Measurements from ENCODE around the gene ALB. TPM values are rescaled to one million over a fixed set of nuclear protein-coding genes. Genes with fewer than 3 reads are reported as not detected.

Gene ALB
- total RNA-seq, 1 experiment from 2014 or later: 23.4 TPM

DNA sequence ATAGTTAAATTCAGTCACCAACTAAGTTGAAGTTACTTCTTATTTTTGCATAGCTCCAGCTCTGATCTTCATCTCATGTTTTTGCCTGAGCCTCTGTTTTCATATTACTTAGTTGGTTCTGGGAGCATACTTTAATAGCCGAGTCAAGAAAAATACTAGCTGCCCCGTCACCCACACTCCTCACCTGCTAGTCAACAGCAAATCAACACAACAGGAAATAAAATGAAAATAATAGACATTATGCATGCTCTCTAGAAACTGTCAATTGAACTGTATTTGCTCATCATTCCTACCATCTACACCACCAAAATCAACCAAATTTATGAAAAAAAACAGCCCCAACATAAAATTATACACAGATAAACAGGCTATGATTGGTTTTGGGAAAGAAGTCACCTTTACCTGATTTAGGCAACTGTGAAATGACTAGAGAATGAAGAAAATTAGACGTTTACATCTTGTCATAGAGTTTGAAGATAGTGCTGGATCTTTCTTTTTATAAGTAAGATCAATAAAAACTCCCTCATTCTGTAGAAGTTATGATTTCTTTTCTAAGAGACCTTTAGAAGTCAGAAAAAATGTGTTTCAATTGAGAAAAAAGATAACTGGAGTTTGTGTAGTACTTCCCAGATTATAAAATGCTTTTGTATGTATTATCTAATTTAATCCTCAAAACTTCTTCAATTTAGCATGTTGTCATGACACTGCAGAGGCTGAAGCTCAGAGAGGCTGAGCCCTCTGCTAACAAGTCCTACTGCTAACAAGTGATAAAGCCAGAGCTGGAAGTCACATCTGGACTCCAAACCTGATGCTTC, 7.0 kb downstream of the ALB start:
- TF ChIP-seq ZNF671 (CRISPR knock-in tag; IDR thresholded peaks at IDR 0.05): no peak
- TF ChIP-seq, protein P1, sequence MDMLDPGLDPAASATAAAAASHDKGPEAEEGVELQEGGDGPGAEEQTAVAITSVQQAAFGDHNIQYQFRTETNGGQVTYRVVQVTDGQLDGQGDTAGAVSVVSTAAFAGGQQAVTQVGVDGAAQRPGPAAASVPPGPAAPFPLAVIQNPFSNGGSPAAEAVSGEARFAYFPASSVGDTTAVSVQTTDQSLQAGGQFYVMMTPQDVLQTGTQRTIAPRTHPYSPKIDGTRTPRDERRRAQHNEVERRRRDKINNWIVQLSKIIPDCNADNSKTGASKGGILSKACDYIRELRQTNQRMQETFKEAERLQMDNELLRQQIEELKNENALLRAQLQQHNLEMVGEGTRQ (CRISPR knock-in tag; IDR thresholded peaks at IDR 0.05): no peak
- no peak for TF ChIP-seq ZNF396 (CRISPR knock-in tag; IDR thresholded peaks at IDR 0.05; ENCODE audit: borderline replicate concordance)
- TF ChIP-seq, protein P2, sequence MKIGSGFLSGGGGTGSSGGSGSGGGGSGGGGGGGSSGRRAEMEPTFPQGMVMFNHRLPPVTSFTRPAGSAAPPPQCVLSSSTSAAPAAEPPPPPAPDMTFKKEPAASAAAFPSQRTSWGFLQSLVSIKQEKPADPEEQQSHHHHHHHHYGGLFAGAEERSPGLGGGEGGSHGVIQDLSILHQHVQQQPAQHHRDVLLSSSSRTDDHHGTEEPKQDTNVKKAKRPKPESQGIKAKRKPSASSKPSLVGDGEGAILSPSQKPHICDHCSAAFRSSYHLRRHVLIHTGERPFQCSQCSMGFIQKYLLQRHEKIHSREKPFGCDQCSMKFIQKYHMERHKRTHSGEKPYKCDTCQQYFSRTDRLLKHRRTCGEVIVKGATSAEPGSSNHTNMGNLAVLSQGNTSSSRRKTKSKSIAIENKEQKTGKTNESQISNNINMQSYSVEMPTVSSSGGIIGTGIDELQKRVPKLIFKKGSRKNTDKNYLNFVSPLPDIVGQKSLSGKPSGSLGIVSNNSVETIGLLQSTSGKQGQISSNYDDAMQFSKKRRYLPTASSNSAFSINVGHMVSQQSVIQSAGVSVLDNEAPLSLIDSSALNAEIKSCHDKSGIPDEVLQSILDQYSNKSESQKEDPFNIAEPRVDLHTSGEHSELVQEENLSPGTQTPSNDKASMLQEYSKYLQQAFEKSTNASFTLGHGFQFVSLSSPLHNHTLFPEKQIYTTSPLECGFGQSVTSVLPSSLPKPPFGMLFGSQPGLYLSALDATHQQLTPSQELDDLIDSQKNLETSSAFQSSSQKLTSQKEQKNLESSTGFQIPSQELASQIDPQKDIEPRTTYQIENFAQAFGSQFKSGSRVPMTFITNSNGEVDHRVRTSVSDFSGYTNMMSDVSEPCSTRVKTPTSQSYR (CRISPR knock-in tag; IDR thresholded peaks at IDR 0.05): no peak
- Mint-ChIP-seq H3K9me3 (no peaks in the 10 kb centered on the region), H3K4me1 (peaks cover 13% of the 10 kb centered on the region), H3K4me3 (no peak overlapping the region), H3K36me3 (no peaks in the 10 kb centered on the region), H3K27ac (no peak overlapping the region), H3K27me3 (ENCODE audit: low read depth) (no peaks in the 10 kb centered on the region)
- POLR2A ChIA-PET: no interaction called here
- no peak for DNase-seq (ENCODE audit: low spot score)
- CTCF ChIA-PET: interaction anchor here (1.1 kb wide), 1 partner anchor 78 kb away, joined by 3 read pairs; no protein-coding TSS in a partner anchor
- no peak for ATAC-seq

DNA sequence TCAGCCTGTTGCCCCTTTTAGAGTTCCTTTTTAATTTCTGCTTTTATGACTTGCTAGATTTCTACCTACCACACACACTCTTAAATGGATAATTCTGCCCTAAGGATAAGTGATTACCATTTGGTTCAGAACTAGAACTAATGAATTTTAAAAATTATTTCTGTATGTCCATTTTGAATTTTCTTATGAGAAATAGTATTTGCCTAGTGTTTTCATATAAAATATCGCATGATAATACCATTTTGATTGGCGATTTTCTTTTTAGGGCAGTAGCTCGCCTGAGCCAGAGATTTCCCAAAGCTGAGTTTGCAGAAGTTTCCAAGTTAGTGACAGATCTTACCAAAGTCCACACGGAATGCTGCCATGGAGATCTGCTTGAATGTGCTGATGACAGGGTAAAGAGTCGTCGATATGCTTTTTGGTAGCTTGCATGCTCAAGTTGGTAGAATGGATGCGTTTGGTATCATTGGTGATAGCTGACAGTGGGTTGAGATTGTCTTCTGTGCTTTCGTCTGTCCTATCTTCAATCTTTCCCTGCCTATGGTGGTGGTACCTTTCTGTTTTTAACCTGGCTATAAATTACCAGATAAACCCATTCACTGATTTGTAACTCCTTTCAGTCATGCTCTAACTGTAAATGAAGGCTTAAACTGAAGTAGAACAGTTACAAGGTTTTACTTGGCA, 7.8 kb downstream of the ALB start:
- no peak for ATAC-seq
- no peaks in the 10 kb centered on the region for H3K9me3 Mint-ChIP-seq
- POLR2A ChIA-PET: no interaction called here
- no peak for DNase-seq (ENCODE audit: low spot score)
- no peak overlapping the region for H3K27ac Mint-ChIP-seq
- H3K36me3 Mint-ChIP-seq: no peaks in the 10 kb centered on the region
- no peak overlapping the region for H3K4me3 Mint-ChIP-seq
- CTCF ChIA-PET: interaction anchor here (1.1 kb wide), 1 partner anchor 79 kb away, joined by 3 read pairs; no protein-coding TSS in a partner anchor
- 0 out of 2 replicates have a peak, but pooled peaks have one; percentile 7 for TF ChIP-seq GABPB1 (CRISPR knock-in tag; IDR thresholded peaks at IDR 0.05)
- TF ChIP-seq FOXK1 (CRISPR knock-in tag; IDR thresholded peaks at IDR 0.05): no peak
- TF ChIP-seq SP1 (CRISPR knock-in tag; conservative IDR thresholded peaks at IDR 0.05): no peak
- TF ChIP-seq CBFB (CRISPR knock-in tag; IDR thresholded peaks at IDR 0.05; ENCODE audit: low read depth): no peak
- TF ChIP-seq RELA (CRISPR knock-in tag; IDR thresholded peaks at IDR 0.05; ENCODE audit: borderline replicate concordance): no peak
- no peak for TF ChIP-seq ZNF263 (CRISPR knock-in tag; IDR thresholded peaks at IDR 0.05; ENCODE audit: low read depth)
- TF ChIP-seq, protein P3, sequence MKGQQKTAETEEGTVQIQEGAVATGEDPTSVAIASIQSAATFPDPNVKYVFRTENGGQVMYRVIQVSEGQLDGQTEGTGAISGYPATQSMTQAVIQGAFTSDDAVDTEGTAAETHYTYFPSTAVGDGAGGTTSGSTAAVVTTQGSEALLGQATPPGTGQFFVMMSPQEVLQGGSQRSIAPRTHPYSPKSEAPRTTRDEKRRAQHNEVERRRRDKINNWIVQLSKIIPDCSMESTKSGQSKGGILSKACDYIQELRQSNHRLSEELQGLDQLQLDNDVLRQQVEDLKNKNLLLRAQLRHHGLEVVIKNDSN (CRISPR knock-in tag; IDR thresholded peaks at IDR 0.05): no peak
- no peaks in the 10 kb centered on the region for H3K27me3 Mint-ChIP-seq (ENCODE audit: low read depth)
- peaks cover 13% of the 10 kb centered on the region for H3K4me1 Mint-ChIP-seq

DNA sequence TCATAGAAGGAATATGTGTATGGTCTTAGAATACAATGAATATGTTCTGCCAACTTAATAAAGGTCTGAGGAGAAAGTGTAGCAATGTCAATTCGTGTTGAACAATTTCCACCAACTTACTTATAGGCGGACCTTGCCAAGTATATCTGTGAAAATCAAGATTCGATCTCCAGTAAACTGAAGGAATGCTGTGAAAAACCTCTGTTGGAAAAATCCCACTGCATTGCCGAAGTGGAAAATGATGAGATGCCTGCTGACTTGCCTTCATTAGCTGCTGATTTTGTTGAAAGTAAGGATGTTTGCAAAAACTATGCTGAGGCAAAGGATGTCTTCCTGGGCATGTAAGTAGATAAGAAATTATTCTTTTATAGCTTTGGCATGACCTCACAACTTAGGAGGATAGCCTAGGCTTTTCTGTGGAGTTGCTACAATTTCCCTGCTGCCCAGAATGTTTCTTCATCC, 9.2 kb downstream of the ALB start:
- CTCF ChIA-PET: no interaction called here
- TF ChIP-seq FOXJ3 (CRISPR knock-in tag; IDR thresholded peaks at IDR 0.05; ENCODE audit: borderline replicate concordance) (no peak), ETV6 (CRISPR knock-in tag; IDR thresholded peaks at IDR 0.05) (no peak), NR2C2 (CRISPR knock-in tag; IDR thresholded peaks at IDR 0.05) (no peak), MYBL2 (CRISPR knock-in tag; IDR thresholded peaks at IDR 0.05) (no peak), CREM (CRISPR knock-in tag; IDR thresholded peaks at IDR 0.05) (no peak), ESRRA (CRISPR knock-in tag; IDR thresholded peaks at IDR 0.05; ENCODE audit: borderline replicate concordance) (no peak), ZBTB21 (CRISPR knock-in tag; IDR thresholded peaks at IDR 0.05; ENCODE audit: borderline replicate concordance) (no peak), ZNF121 (CRISPR knock-in tag; IDR thresholded peaks at IDR 0.05) (no peak)
- TF ChIP-seq, protein P4, sequence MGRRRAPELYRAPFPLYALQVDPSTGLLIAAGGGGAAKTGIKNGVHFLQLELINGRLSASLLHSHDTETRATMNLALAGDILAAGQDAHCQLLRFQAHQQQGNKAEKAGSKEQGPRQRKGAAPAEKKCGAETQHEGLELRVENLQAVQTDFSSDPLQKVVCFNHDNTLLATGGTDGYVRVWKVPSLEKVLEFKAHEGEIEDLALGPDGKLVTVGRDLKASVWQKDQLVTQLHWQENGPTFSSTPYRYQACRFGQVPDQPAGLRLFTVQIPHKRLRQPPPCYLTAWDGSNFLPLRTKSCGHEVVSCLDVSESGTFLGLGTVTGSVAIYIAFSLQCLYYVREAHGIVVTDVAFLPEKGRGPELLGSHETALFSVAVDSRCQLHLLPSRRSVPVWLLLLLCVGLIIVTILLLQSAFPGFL (CRISPR knock-in tag; IDR thresholded peaks at IDR 0.05; ENCODE audit: borderline replicate concordance): no peak
- TF ChIP-seq, protein P2 (CRISPR knock-in tag; IDR thresholded peaks at IDR 0.05): no peak
- TF ChIP-seq, protein P5, sequence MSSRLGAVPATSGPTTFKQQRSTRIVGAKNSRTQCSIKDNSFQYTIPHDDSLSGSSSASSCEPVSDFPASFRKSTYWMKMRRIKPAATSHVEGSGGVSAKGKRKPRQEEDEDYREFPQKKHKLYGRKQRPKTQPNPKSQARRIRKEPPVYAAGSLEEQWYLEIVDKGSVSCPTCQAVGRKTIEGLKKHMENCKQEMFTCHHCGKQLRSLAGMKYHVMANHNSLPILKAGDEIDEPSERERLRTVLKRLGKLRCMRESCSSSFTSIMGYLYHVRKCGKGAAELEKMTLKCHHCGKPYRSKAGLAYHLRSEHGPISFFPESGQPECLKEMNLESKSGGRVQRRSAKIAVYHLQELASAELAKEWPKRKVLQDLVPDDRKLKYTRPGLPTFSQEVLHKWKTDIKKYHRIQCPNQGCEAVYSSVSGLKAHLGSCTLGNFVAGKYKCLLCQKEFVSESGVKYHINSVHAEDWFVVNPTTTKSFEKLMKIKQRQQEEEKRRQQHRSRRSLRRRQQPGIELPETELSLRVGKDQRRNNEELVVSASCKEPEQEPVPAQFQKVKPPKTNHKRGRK (CRISPR knock-in tag; IDR thresholded peaks at IDR 0.05; ENCODE audit: borderline replicate concordance): no peak

More for the DNA sequence above, 9.2 kb downstream of the ALB start:
- Mint-ChIP-seq H3K27me3 (ENCODE audit: low read depth) (no peaks in the 10 kb centered on the region), H3K27ac (no peak overlapping the region), H3K4me3 (no peak overlapping the region), H3K9me3 (no peaks in the 10 kb centered on the region), H3K4me1 (peaks cover 10% of the 10 kb centered on the region), H3K36me3 (no peaks in the 10 kb centered on the region)
- ATAC-seq: no peak
- DNase-seq (ENCODE audit: low spot score): no peak
- POLR2A ChIA-PET: no interaction called here
